K562 (cell line): ENCODE measurements around the gene MFSD11. TPM values are rescaled to one million over a fixed set of nuclear protein-coding genes. Genes with fewer than 3 reads are reported as not detected.

Experiments
- ATAC-seq: fragments of 200-7000 bp; cut with Tn5 transposase; 3 replicates; pipeline ENCODE4 v1.9.1; 2020; ENCODE audit warnings: moderate library complexity
- BruUV-seq: library from RNA; stranded (reverse); fragments of 400-500 nt; replicated peaks from 2 replicates; lab custom pipeline; 2021; lab: Mats Ljungman, UMichigan
- CTCF ChIA-PET: fragments of 300-600 bp; formaldehyde crosslinking; extraction: SDS; loops from one replicate; lab custom pipeline; 2021; ENCODE audit warnings: low intra/inter-chr PET ratio; lab: Yijun Ruan, JAX
- POLR2A ChIA-PET: fragments of 300-600, 350-650 bp; sonication (Branson Sonifier 250); formaldehyde crosslinking; extraction: SDS; loops from one replicate; lab custom pipeline; 2021; ENCODE audit warnings: antibody characterized with exemption, inconsistent platforms; lab: Yijun Ruan, JAX
- DNase-seq, 4 experiments: peaks; one replicate each; pipeline versions ENCODE4 v3.0.0 to v3.0.0-alpha.2; 2011 to 2018; ENCODE audit warnings: low spot score in 3 of 4, mixed read lengths in 3 of 4; ENCODE audit errors: extremely low read depth in 1 of 4
- FAIRE-seq: peaks from 2 replicates; lab custom pipeline; 2011; peaks lifted over from hg19 to GRCh38; lab: Jason Lieb, UNC
- H2AFZ ChIP-seq: 2 replicates; pipeline ENCODE4 v1.6.0; 2011; ENCODE audit warnings: low read depth, low read length, control low read depth, inconsistent platforms
- H3K27ac ChIP-seq: fragments of 200-600 bp; 3 replicates; pipeline ENCODE4 v1.8.0; 2011; ENCODE audit warnings: low read depth, mild to moderate bottlenecking, control low read depth, inconsistent platforms, low read length, moderate library complexity, mixed read lengths; ENCODE audit errors: extremely low read depth
- H3K27me3 ChIP-seq, 2 experiments: fragments of 300-600 bp in 1 of 2; 2 replicates in 1 of 2; 3 replicates in 1 of 2; pipeline versions ENCODE4 v1.6.0 to v1.8.0; 2011; ENCODE audit warnings: inconsistent platforms in 2 of 2, low read length in 2 of 2, mild to moderate bottlenecking in 1 of 2, mixed read lengths in 1 of 2, moderate library complexity in 1 of 2; ENCODE audit not compliant: control insufficient read depth in 2 of 2, insufficient read depth in 2 of 2
- H3K36me3 ChIP-seq: fragments of 300-600 bp; 3 replicates; pipeline ENCODE4 v1.8.0; 2011; ENCODE audit warnings: mild to moderate bottlenecking, low read length, inconsistent platforms; ENCODE audit not compliant: control insufficient read depth, insufficient read depth
- H3K4me1 ChIP-seq, 2 experiments: fragments of 200-600 bp in 1 of 2; replicated peaks in 1 of 2; 2 replicates in 1 of 2; 3 replicates in 1 of 2; pipeline versions ENCODE4 v1.5.1 to v1.8.0; 2011; ENCODE audit warnings: inconsistent platforms in 2 of 2, low read length in 2 of 2, mild to moderate bottlenecking in 1 of 2, mixed read lengths in 1 of 2, moderate library complexity in 1 of 2; ENCODE audit not compliant: control insufficient read depth in 2 of 2, insufficient read depth in 2 of 2
- H3K4me2 ChIP-seq: 2 replicates; pipeline ENCODE4 v1.6.1; 2011; ENCODE audit warnings: low read length, control low read depth, inconsistent platforms, mixed read lengths; ENCODE audit not compliant: insufficient read depth
- H3K4me3 ChIP-seq: fragments of 200-600 bp; sonication (generic), shearing (Covaris generic); 2 replicates; pipeline ENCODE4 v1.5.1; 2016; ENCODE audit warnings: control low read depth, inconsistent platforms
- H3K79me2 ChIP-seq: fragments of 200-600 bp; 3 replicates; pipeline ENCODE4 v1.8.0; 2011; ENCODE audit warnings: low read length, inconsistent platforms; ENCODE audit not compliant: control insufficient read depth, insufficient read depth
- H3K9ac ChIP-seq, 2 experiments: 2 replicates each; pipeline versions ENCODE4 v1.6.0 to v1.6.1; 2011; ENCODE audit warnings: low read depth in 2 of 2, low read length in 2 of 2, control low read depth in 1 of 2, inconsistent platforms in 1 of 2, mild to moderate bottlenecking in 1 of 2, mixed read lengths in 1 of 2; ENCODE audit not compliant: insufficient read depth in 1 of 2
- H3K9me1 ChIP-seq: one replicate; pipeline ENCODE4 v1.6.0; 2011; ENCODE audit warnings: inconsistent platforms, mild to moderate bottlenecking, low read length, moderate library complexity; ENCODE audit not compliant: control insufficient read depth, insufficient read depth
- H3K9me3 ChIP-seq: replicated peaks from 2 replicates; pipeline ENCODE4 v1.5.1; 2011; ENCODE audit warnings: low read depth, low read length, inconsistent platforms; ENCODE audit not compliant: control insufficient read depth, insufficient read depth
- H4K20me1 ChIP-seq: replicated peaks from 2 replicates; pipeline ENCODE4 v1.6.1; 2011; ENCODE audit warnings: low read length, inconsistent platforms, mixed read lengths; ENCODE audit not compliant: control insufficient read depth, insufficient read depth
- NFIC ChIP-seq: fragments of 450-650 bp; IDR thresholded peaks from 2 replicates; pipeline ENCODE4 v1.6.1; 2017; ENCODE audit warnings: mild to moderate bottlenecking, inconsistent platforms
- POLR2G ChIP-seq: fragments of 200-400 bp; formaldehyde crosslinking; IDR thresholded peaks from 2 replicates; pipeline ENCODE4 v1.6.1; 2017; ENCODE audit warnings: low read depth, mild to moderate bottlenecking, antibody characterized with exemption, low read length, moderate library complexity
- RBFOX2 ChIP-seq: fragments of 200-400 bp; formaldehyde crosslinking; IDR thresholded peaks from 2 replicates; pipeline ENCODE4 v1.6.1; 2017; ENCODE audit warnings: low read depth, mild to moderate bottlenecking, low read length, moderate library complexity
- WGBS: fragments of 100-300 bp; shearing (Covaris generic); methylation state at CpG from one replicate; pipeline ENCODE4 v1.1.6; 2016; ENCODE audit warnings: low coverage, mixed read lengths; ENCODE audit not compliant: insufficient coverage; ENCODE audit errors: missing lambda C conversion rate; 5-methylcytosine and 5-hydroxymethylcytosine counted together
- in situ Hi-C: fragments of 300-500 bp; cut with MboI; formaldehyde crosslinking; loops from 4 replicates; pipeline ENCODE4 v1.15.0; 2018; ENCODE audit warnings: inconsistent platforms, mixed read lengths
- intact Hi-C: fragments of 100-400 bp; cut with micrococcal nuclease; formaldehyde crosslinking; loops from 2 replicates; pipeline ENCODE4 v1.14.2; 2022
- polyA plus RNA-seq, 8 experiments: library from polyadenylated mRNA; depleted of rRNA in 4 of 8; stranded (reverse) in 5 of 8; unstranded in 3 of 8; fragments of >200 nt; fragmentation: Nextera tagmentation in 2 of 8; fragmentation: Illumina TruSeq in 1 of 8; extraction: Ambion mirVana in 2 of 8; extraction: Trizol in 1 of 8; gene quantifications; 2 replicates each; pipeline versions ENCODE4 v1.2.1 to v1.2.3, GENCODE V29; 2011 to 2014; ENCODE audit warnings: inconsistent platforms in 1 of 8, missing spikeins in 1 of 8
- total RNA-seq, 7 experiments: library from RNA; depleted of rRNA in 6 of 7; stranded (reverse); fragments of >200 nt in 6 of 7; fragmentation: Illumina TruSeq in 2 of 7; extraction: Trizol in 2 of 7; gene quantifications; 2 replicates each; pipeline versions ENCODE4 v1.2.1 to v1.2.3, GENCODE V29; 2011 to 2021; ENCODE audit warnings: low replicate concordance in 1 of 7
- TF ChIP-seq, protein P1 (sequence below): fragments of 450-650 bp; conservative IDR thresholded peaks from 2 replicates; pipeline ENCODE4 v1.6.1; 2016; ENCODE audit warnings: missing genetic modification characterization, low read depth, mild to moderate bottlenecking, missing compliant biosample characterization, moderate library complexity

The MFSD11 gene
- total and polyA plus RNA-seq, 9 of the 15 experiments (the other 6 are each of a cell fraction or from before 2014, with no cell fraction given) = 14.4 to 24.5 (median 19.9) TPM

DNA sequence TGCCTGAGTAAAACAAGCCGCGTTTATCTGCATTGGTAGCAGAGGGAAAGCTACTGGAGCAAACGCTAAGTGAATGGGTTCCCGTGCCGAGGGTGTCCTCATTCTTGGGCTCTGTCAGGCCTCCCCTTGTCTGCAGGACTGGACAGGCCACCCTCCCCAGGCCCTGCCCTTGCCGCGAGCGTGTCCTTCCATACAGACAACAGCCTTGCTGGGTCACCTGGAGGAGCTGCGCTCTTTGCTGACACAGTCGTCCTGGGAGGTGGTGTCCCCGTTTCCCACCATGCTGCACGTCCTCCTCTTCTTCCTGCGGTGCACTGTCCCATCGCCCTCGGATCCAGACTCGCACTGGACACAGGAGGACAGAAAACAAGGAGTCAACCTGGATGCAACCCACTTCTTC, 19.4 kb upstream of the MFSD11 start:
- TF ChIP-seq POLR2G (0 out of 2 replicates have a peak, but pooled peaks have one; percentile 28), RBFOX2 (peak; percentile 50), NFIC (no peak)
- TF ChIP-seq, protein P1, sequence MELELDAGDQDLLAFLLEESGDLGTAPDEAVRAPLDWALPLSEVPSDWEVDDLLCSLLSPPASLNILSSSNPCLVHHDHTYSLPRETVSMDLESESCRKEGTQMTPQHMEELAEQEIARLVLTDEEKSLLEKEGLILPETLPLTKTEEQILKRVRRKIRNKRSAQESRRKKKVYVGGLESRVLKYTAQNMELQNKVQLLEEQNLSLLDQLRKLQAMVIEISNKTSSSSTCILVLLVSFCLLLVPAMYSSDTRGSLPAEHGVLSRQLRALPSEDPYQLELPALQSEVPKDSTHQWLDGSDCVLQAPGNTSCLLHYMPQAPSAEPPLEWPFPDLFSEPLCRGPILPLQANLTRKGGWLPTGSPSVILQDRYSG (tag) = no peak
- TF ChIP-seq, all 486 proteins: peak for 2
- ATAC-seq (no peak), DNase-seq (no peak), FAIRE-seq (no peak)
- in situ Hi-C loops (no loop called here), intact Hi-C loops (no loop called here)
- Histone ChIP-seq H3K4me1 (peaks cover 18 to 25% of the 10 kb centered on the region in 2 experiments), H3K27ac (no peak overlapping the region; the same call in 2 of the 3 replicates), H3K4me2 (no peak overlapping the region), H2AFZ (no peak overlapping the region), H3K9ac (no peak overlapping the region), H3K79me2 (peaks cover 30% of the 10 kb centered on the region), H4K20me1 (peaks cover 11% of the 10 kb centered on the region; the same call in 1 of the 2 replicates), H3K4me3 (no peak overlapping the region), H3K36me3 (peaks cover 92% of the 10 kb centered on the region), H3K27me3 (no peaks in the 10 kb centered on the region), H3K9me3 (no peaks in the 10 kb centered on the region), H3K9me1 (peaks cover 2% of the 10 kb centered on the region)
- ChIA-PET POLR2A (interaction anchor here (0.8 to 5.1 kb wide), 4 partner anchors 9 to 161 kb away, joined by 3 to 75 read pairs (median 20); partner anchors contain the start of genes JMJD6, METTL23, MFSD11 and SRSF2), CTCF (no interaction called here)
- no TSS peak for BruUV-seq
- 94% methylated on average over 15 of the region's 16 CpGs for WGBS
